Caco-2 (cell line): ENCODE measurements around the gene HK1. TPM values are rescaled to one million over a fixed set of nuclear protein-coding genes. Genes with fewer than 3 reads are reported as not detected.

ENCODE experiments used
- BruUV-seq: library from RNA; stranded (reverse); fragments of 400-500 nt; replicated peaks from 2 replicates; lab custom pipeline; 2021; lab: Mats Ljungman, UMichigan
- CTCF ChIA-PET: fragments of 300-600 bp; sonication (Branson Sonifier 250); formaldehyde crosslinking; loops from one replicate; lab custom pipeline; 2022; ENCODE audit warnings: antibody characterized with exemption; lab: Charles Lee
- POLR2A ChIA-PET: fragments of 300-600 bp; sonication (Branson Sonifier 250); formaldehyde crosslinking; loops from one replicate; lab custom pipeline; 2022; ENCODE audit warnings: antibody characterized with exemption; lab: Charles Lee
- DNase-seq, 2 experiments: peaks; one replicate each; pipeline versions ENCODE4 v3.0.0 to v3.0.0-alpha.2; 2020 to 2022
- H3K27me3 ChIP-seq: replicated peaks from 2 replicates; pipeline ENCODE4 v1.6.0; 2011; ENCODE audit warnings: low read length; ENCODE audit not compliant: control insufficient read depth, insufficient read depth
- H3K36me3 ChIP-seq: 2 replicates; pipeline ENCODE4 v1.5.1; 2011; ENCODE audit warnings: low read length; ENCODE audit not compliant: control insufficient read depth, insufficient read depth
- H3K4me1 ChIP-seq: fragments of 250-450 bp; sonication (Bioruptor Pico); 2 replicates; pipeline ENCODE4 v1.5.1; 2020; ENCODE audit warnings: mild to moderate bottlenecking
- H3K4me3 ChIP-seq: 2 replicates; pipeline ENCODE4 v1.5.1; 2011; ENCODE audit warnings: low read depth, mild to moderate bottlenecking, control low read depth, low read length
- H3K9me3 ChIP-seq: fragments of 250-450 bp; sonication (Bioruptor Pico); 2 replicates; pipeline ENCODE4 v1.5.1; 2020; ENCODE audit warnings: mild to moderate bottlenecking, moderate library complexity
- H3K27ac Mint-ChIP-seq: one replicate; pipeline ENCODE4 v1.8.0; 2022; ENCODE audit warnings: mixed read lengths; ENCODE audit not compliant: unreplicated experiment
- H3K27me3 Mint-ChIP-seq: one replicate; pipeline ENCODE4 v1.8.0; 2022; ENCODE audit warnings: mixed read lengths; ENCODE audit not compliant: insufficient read depth, unreplicated experiment
- H3K36me3 Mint-ChIP-seq: one replicate; pipeline ENCODE4 v1.8.0; 2022; ENCODE audit warnings: mild to moderate bottlenecking, mixed read lengths; ENCODE audit not compliant: insufficient read depth, unreplicated experiment
- H3K4me1 Mint-ChIP-seq: one replicate; pipeline ENCODE4 v1.8.0; 2022; ENCODE audit warnings: low read depth, mixed read lengths; ENCODE audit not compliant: unreplicated experiment
- H3K4me3 Mint-ChIP-seq: one replicate; pipeline ENCODE4 v1.8.0; 2022; ENCODE audit warnings: mild to moderate bottlenecking, moderate library complexity, mixed read lengths; ENCODE audit not compliant: unreplicated experiment
- H3K9me3 Mint-ChIP-seq: one replicate; pipeline ENCODE4 v1.8.0; 2022; ENCODE audit warnings: mixed read lengths; ENCODE audit not compliant: unreplicated experiment
- CTCF ChIP-seq, 2 experiments: fragments of 200-600 bp in 1 of 2; IDR thresholded peaks; 1 replicate in 1 of 2; 2 replicates in 1 of 2; pipeline versions ENCODE4 v1.5.1 to v1.8.0; 2011 to 2022; ENCODE audit warnings: antibody characterized with exemption in 1 of 2, control low read depth in 1 of 2, inconsistent platforms in 1 of 2, low read depth in 1 of 2, low read length in 1 of 2, mild to moderate bottlenecking in 1 of 2, moderate library complexity in 1 of 2; ENCODE audit not compliant: insufficient read depth in 1 of 2, severe bottlenecking in 1 of 2, unreplicated experiment in 1 of 2
- intact Hi-C: fragments of 100-400 bp; cut with micrococcal nuclease; formaldehyde crosslinking; loops from one replicate; pipeline ENCODE4 v1.10.0; 2022; ENCODE audit not compliant: unreplicated experiment
- total RNA-seq: library from RNA; stranded (reverse); gene quantifications from 2 replicates; pipeline ENCODE4 v1.2.3, GENCODE V29; 2022

Gene HK1
- total RNA-seq, 1 experiment from 2014 or later = 35.4 TPM

GRCh38 chr10:69405221-69405620, 126.9 kb downstream of the HK1 start:
- no peaks in the 10 kb centered on the region for H3K9me3 ChIP-seq
- intact Hi-C loops = loop anchor here (1.0 kb wide), 1 partner anchor 27 kb away; no protein-coding TSS in a partner anchor
- ChIA-PET CTCF (interaction anchor here (0.8 kb wide), 1 partner anchor 232 kb away, joined by 3 read pairs; no protein-coding TSS in a partner anchor), POLR2A (no interaction called here)
- Mint-ChIP-seq H3K27me3 (no peaks in the 10 kb centered on the region), H3K36me3 (peaks cover 17% of the 10 kb centered on the region), H3K4me1 (peaks cover 8% of the 10 kb centered on the region), H3K4me3 (no peak overlapping the region), H3K9me3 (no peaks in the 10 kb centered on the region), H3K27ac (no peak overlapping the region)
- H3K4me1 ChIP-seq = peaks cover 13% of the 10 kb centered on the region
- H3K4me3 ChIP-seq = no peak overlapping the region
- H3K36me3 ChIP-seq = no peaks in the 10 kb centered on the region
- TF ChIP-seq CTCF (IDR thresholded peaks at IDR 0.05; ENCODE audit: insufficient read depth in 1 of 2, low read depth in 1 of 2, low read length in 1 of 2, severe bottlenecking in 1 of 2, unreplicated experiment in 1 of 2) = no peak
- no peaks in the 10 kb centered on the region for H3K27me3 ChIP-seq
- BruUV-seq = no TSS peak
- DNase-seq = no peak

GRCh38 chr10:69406302-69406811, 128.1 kb downstream of the HK1 start:
- no peaks in the 10 kb centered on the region for H3K36me3 ChIP-seq
- peaks cover 11% of the 10 kb centered on the region for H3K4me1 Mint-ChIP-seq
- no peak for TF ChIP-seq CTCF (IDR thresholded peaks at IDR 0.05; ENCODE audit: insufficient read depth in 1 of 2, low read depth in 1 of 2, low read length in 1 of 2, severe bottlenecking in 1 of 2, unreplicated experiment in 1 of 2)
- no peak overlapping the region for H3K4me3 Mint-ChIP-seq
- H3K9me3 ChIP-seq = no peaks in the 10 kb centered on the region
- CTCF ChIA-PET = interaction anchor here (1.1 to 3.4 kb wide), 8 partner anchors 14 to 508 kb away, joined by 3 to 39 read pairs (median 8); no protein-coding TSS in a partner anchor
- H3K27me3 ChIP-seq = no peaks in the 10 kb centered on the region
- H3K27ac Mint-ChIP-seq = no peak overlapping the region
- H3K9me3 Mint-ChIP-seq = no peaks in the 10 kb centered on the region
- POLR2A ChIA-PET = interaction anchor here (0.6 kb wide), 2 partner anchors 42 to 1059 kb away, joined by 3 to 15 read pairs; no protein-coding TSS in a partner anchor
- H3K27me3 Mint-ChIP-seq = no peaks in the 10 kb centered on the region
- peaks cover 13% of the 10 kb centered on the region for H3K4me1 ChIP-seq
- BruUV-seq = no TSS peak
- no peak overlapping the region for H3K4me3 ChIP-seq
- DNase-seq = no peak
- intact Hi-C loops = no loop called here
- H3K36me3 Mint-ChIP-seq = peaks cover 17% of the 10 kb centered on the region

GRCh38 chr10:69406816-69407580, 128.7 kb downstream of the HK1 start:
- intact Hi-C loops = no loop called here
- Mint-ChIP-seq H3K4me3 (no peak overlapping the region), H3K36me3 (peaks cover 17% of the 10 kb centered on the region), H3K27ac (peak overlapping the region; percentile 86), H3K27me3 (no peaks in the 10 kb centered on the region), H3K4me1 (peaks cover 15% of the 10 kb centered on the region), H3K9me3 (no peaks in the 10 kb centered on the region)
- no peak for TF ChIP-seq CTCF (IDR thresholded peaks at IDR 0.05; ENCODE audit: insufficient read depth in 1 of 2, low read depth in 1 of 2, low read length in 1 of 2, severe bottlenecking in 1 of 2, unreplicated experiment in 1 of 2)
- POLR2A ChIA-PET = interaction anchor here (0.6 kb wide), 1 partner anchor 42 kb away, joined by 15 read pairs; no protein-coding TSS in a partner anchor
- DNase-seq = no peak
- no peaks in the 10 kb centered on the region for H3K36me3 ChIP-seq
- CTCF ChIA-PET = interaction anchor here (0.7 to 3.4 kb wide), 19 partner anchors 8 to 507 kb away, joined by 3 to 39 read pairs (median 10); partner anchors contain the start of gene TSPAN15
- H3K27me3 ChIP-seq = no peaks in the 10 kb centered on the region
- H3K9me3 ChIP-seq = no peaks in the 10 kb centered on the region
- BruUV-seq = no TSS peak
- no peak overlapping the region for H3K4me3 ChIP-seq
- peaks cover 13% of the 10 kb centered on the region for H3K4me1 ChIP-seq
